Muscle of back (tissue), 11 donors: ENCODE data around the gene FGF11. TPM values are rescaled to one million over a fixed set of nuclear protein-coding genes. Genes with fewer than 3 reads are reported as not detected.
"Not testable (repeated sequence)": the region's sequence is repeated elsewhere in the genome, so short reads cannot be mapped to it uniquely, and the experiment has no call there.

Source experiments
- DNase-seq, 3 donors: peaks; one replicate each; pipeline versions ENCODE4 v3.0.0 to v3.0.0-alpha.2; 2013
- polyA plus RNA-seq, 10 donors: library from polyadenylated mRNA; unstranded; fragments of 120-200 nt; gene quantifications; one replicate each; pipeline ENCODE4 v1.2.1, GENCODE V29; 2013; ENCODE audit not compliant: insufficient read length in 10 of 10

Gene FGF11
- polyA plus RNA-seq, 10 donors = 1.3 to 5.1 (median 3.1) TPM

- peak in 2 of 3 donors; percentile 56 to 62 for DNase-seq
These were observed 39.2 kb downstream of the FGF11 start for GRCh38 chr17:7478276-7479212.

- peak in 2 of 3 donors; percentile 51 to 83 for DNase-seq
These were observed 40.1 kb downstream of the FGF11 start, which contains the start of gene ZBTB4 for GRCh38 chr17:7479213-7480088. Gene ZBTB4, minus strand, starts transcription at chr17:7479631. Its CDS starts 12,830 bp downstream, at chr17:7466801.

GRCh38 chr17:7480089-7480384 is 40.7 kb downstream of the FGF11 start:
- no peak for DNase-seq

GRCh38 chr17:7481275-7481674 is 42.0 kb downstream of the FGF11 start, which contains the start of gene SLC35G6:
Gene SLC35G6, plus strand, starts transcription at chr17:7481446. Its CDS starts 71 bp downstream, at chr17:7481517.
- DNase-seq = not testable (repeated sequence)

- DNase-seq = not testable (repeated sequence)
These were observed 42.8 kb downstream of the FGF11 start for GRCh38 chr17:7481842-7482741.

GRCh38 chr17:7482742-7483088 is 43.4 kb downstream of the FGF11 start:
- DNase-seq = not testable (repeated sequence)

- DNase-seq = peak; percentile 93 to 96 (median 95)
These were observed 44.1 kb downstream of the FGF11 start for GRCh38 chr17:7483255-7484066.

GRCh38 chr17:7484067-7484918 is 45.0 kb downstream of the FGF11 start, which contains the start of gene POLR2A:
Gene POLR2A, plus strand, starts transcription at chr17:7484366.
- peak; percentile 98 to 99 (median 99) for DNase-seq

GRCh38 chr17:7484919-7485377 is 45.6 kb downstream of the FGF11 start:
- no peak for DNase-seq

GRCh38 chr17:7486181-7486580 is 46.9 kb downstream of the FGF11 start:
- peak in 1 of 3 donors; percentile 32 for DNase-seq

- no peak for DNase-seq
These were observed 50.8 kb downstream of the FGF11 start for GRCh38 chr17:7490144-7490543.

- DNase-seq = no peak
These were observed 52.3 kb downstream of the FGF11 start for GRCh38 chr17:7491583-7491982.

- DNase-seq = no peak
These were observed 54.6 kb downstream of the FGF11 start for GRCh38 chr17:7493941-7494340.

Other genes with a start within 250 kb of the FGF11 start
- 10 to 100 TPM; 15.3 to 31.0 (median 21.1) TPM for gene DLG4, start 219.7 kb upstream of the FGF11 start, polyA plus RNA-seq
- gene ACADVL, start 219.6 kb upstream of the FGF11 start, polyA plus RNA-seq = 100 to 1,000 TPM; 178 to 376 (median 256) TPM
- gene DVL2, start 205.0 kb upstream of the FGF11 start, polyA plus RNA-seq = 10 to 100 TPM; 24.5 to 40.5 (median 34.9) TPM
- 10 to 100 TPM; 28.1 to 46.1 (median 34.4) TPM for gene PHF23, start 200.1 kb upstream of the FGF11 start, polyA plus RNA-seq
- 100 to 1,000 TPM; 271 to 406 (median 306) TPM for gene GABARAP, start 197.1 kb upstream of the FGF11 start, polyA plus RNA-seq
- gene CTDNEP1, start 187.8 kb upstream of the FGF11 start, polyA plus RNA-seq = 100 to 1,000 TPM; 153 to 190 (median 180) TPM
- gene ELP5, start 187.3 kb upstream of the FGF11 start, polyA plus RNA-seq = 10 to 100 TPM; 31.9 to 64.8 (median 35.7) TPM
- gene CLDN7, start 177.0 kb upstream of the FGF11 start, polyA plus RNA-seq = 1 to 10 TPM in 5 of 10 donors, under 1 TPM in 5; 0.47 to 3.0 (median 1.1) TPM
- gene SLC2A4, start 157.8 kb upstream of the FGF11 start, polyA plus RNA-seq = 10 to 100 TPM in 9 of 10 donors, 1 to 10 TPM in 1; 7.7 to 32.4 (median 26.1) TPM
- gene YBX2, start 144.9 kb upstream of the FGF11 start, polyA plus RNA-seq = 1 to 10 TPM; 1.2 to 4.2 (median 1.9) TPM
- gene EIF5A, start 131.9 kb upstream of the FGF11 start, polyA plus RNA-seq = 100 to 1,000 TPM; 225 to 344 (median 294) TPM
- 10 to 100 TPM; 49.3 to 70.2 (median 58.7) TPM for gene GPS2, start 124.2 kb upstream of the FGF11 start, polyA plus RNA-seq
- 10 to 100 TPM; 13.6 to 20.6 (median 18.6) TPM for gene NEURL4, start 110.2 kb upstream of the FGF11 start, polyA plus RNA-seq
- gene ACAP1, start 103.0 kb upstream of the FGF11 start, polyA plus RNA-seq = 10 to 100 TPM in 2 of 10 donors, 1 to 10 TPM in 8; 5.3 to 19.6 (median 8.5) TPM
- gene KCTD11, start 87.3 kb upstream of the FGF11 start, polyA plus RNA-seq = 10 to 100 TPM in 1 of 10 donors, 1 to 10 TPM in 9; 5.8 to 10.3 (median 7.5) TPM
- not detected for gene TMEM95, start 84.4 kb upstream of the FGF11 start, polyA plus RNA-seq
- 1 to 10 TPM in 2 of 10 donors, under 1 TPM in 7, not detected in 1; 0.22 to 1.4 (median 0.69) TPM for gene TNK1, start 58.4 kb upstream of the FGF11 start, polyA plus RNA-seq
- gene PLSCR3, start 45.0 kb upstream of the FGF11 start, polyA plus RNA-seq = 10 to 100 TPM; 20.4 to 35.0 (median 27.2) TPM
- 10 to 100 TPM; 49.0 to 60.9 (median 54.0) TPM for gene TMEM256, start 35.4 kb upstream of the FGF11 start, polyA plus RNA-seq
- gene NLGN2, start 31.7 kb upstream of the FGF11 start, polyA plus RNA-seq = 10 to 100 TPM; 19.9 to 33.1 (median 25.5) TPM
- gene SPEM1, start 19.2 kb upstream of the FGF11 start, polyA plus RNA-seq = not detected
- gene SPEM2, start 13.9 kb upstream of the FGF11 start, polyA plus RNA-seq = not detected
- gene SPEM3, start 10.7 kb upstream of the FGF11 start, polyA plus RNA-seq = under 1 TPM in 1 of 10 donors, not detected in 9; 0.04 TPM
- 1 to 10 TPM in 4 of 10 donors, under 1 TPM in 6; 0.52 to 1.4 (median 0.92) TPM for gene TMEM102, start 4.1 kb upstream of the FGF11 start, polyA plus RNA-seq
- 10 to 100 TPM; 51.8 to 85.8 (median 71.8) TPM for gene CHRNB1, start 5.5 kb downstream of the FGF11 start, polyA plus RNA-seq
- gene ZBTB4, start 40.1 kb downstream of the FGF11 start, polyA plus RNA-seq = 10 to 100 TPM; 22.1 to 27.1 (median 24.9) TPM
- under 1 TPM in 8 of 10 donors, not detected in 2; 0.16 to 0.59 (median 0.20) TPM for gene SLC35G6, start 41.9 kb downstream of the FGF11 start, polyA plus RNA-seq
- 10 to 100 TPM; 50.2 to 72.7 (median 58.4) TPM for gene POLR2A, start 44.9 kb downstream of the FGF11 start, polyA plus RNA-seq
- 10 to 100 TPM; 22.2 to 38.2 (median 29.8) TPM for gene TNFSF12, start 109.5 kb downstream of the FGF11 start, polyA plus RNA-seq
- 1 to 10 TPM; 2.4 to 6.3 (median 4.0) TPM for gene TNFSF13, start 119.2 kb downstream of the FGF11 start, polyA plus RNA-seq
- 10 to 100 TPM; 34.8 to 44.0 (median 39.9) TPM for gene SENP3, start 122.4 kb downstream of the FGF11 start, polyA plus RNA-seq
- gene CD68, start 140.1 kb downstream of the FGF11 start, polyA plus RNA-seq = 10 to 100 TPM; 23.6 to 41.0 (median 27.5) TPM
- 10 to 100 TPM; 41.0 to 62.0 (median 48.0) TPM for gene MPDU1, start 144.3 kb downstream of the FGF11 start, polyA plus RNA-seq
- gene SOX15, start 150.6 kb downstream of the FGF11 start, polyA plus RNA-seq = 1 to 10 TPM; 1.1 to 4.3 (median 2.0) TPM
- 10 to 100 TPM; 32.0 to 41.2 (median 39.2) TPM for gene FXR2, start 175.4 kb downstream of the FGF11 start, polyA plus RNA-seq
- 10 to 100 TPM; 62.1 to 80.1 (median 77.9) TPM for gene SAT2, start 188.3 kb downstream of the FGF11 start, polyA plus RNA-seq
- 1 to 10 TPM in 4 of 10 donors, under 1 TPM in 6; 0.21 to 1.5 (median 0.91) TPM for gene SHBG, start 190.6 kb downstream of the FGF11 start, polyA plus RNA-seq
- 10 to 100 TPM; 12.9 to 38.1 (median 27.0) TPM for gene ATP1B2, start 211.4 kb downstream of the FGF11 start, polyA plus RNA-seq
- gene TP53, start 248.0 kb downstream of the FGF11 start, polyA plus RNA-seq = 10 to 100 TPM; 32.7 to 50.7 (median 37.4) TPM
- gene WRAP53, start 249.0 kb downstream of the FGF11 start, polyA plus RNA-seq = 1 to 10 TPM; 6.2 to 9.5 (median 7.6) TPM